Measurements from ENCODE around the gene DNM3. TPM values are rescaled to one million over a fixed set of nuclear protein-coding genes. Genes with fewer than 3 reads are reported as not detected.

DNM3 gene
- polyA plus RNA-seq, 1 donor (not counting 4 experiments of a cell fraction or from before 2014, with no cell fraction given) = 2.0 TPM

- no peaks in the 10 kb centered on the region for H3K9me1 ChIP-seq (ENCODE audit: control insufficient read depth, extremely low read depth, insufficient read depth, low read length)
- H4K20me1 ChIP-seq (ENCODE audit: control insufficient read depth, extremely low read depth, insufficient read depth, low read length) = no peaks in the 10 kb centered on the region
- no peaks in the 10 kb centered on the region for H3K79me2 ChIP-seq (ENCODE audit: control insufficient read depth, insufficient read depth, low read length)
- H3K4me2 ChIP-seq (ENCODE audit: control insufficient read depth, extremely low read depth, insufficient read depth, low read depth, low read length) = peak overlapping the region; percentile 87
- no peak for DNase-seq (ENCODE audit: low read depth, low spot score)
- TF ChIP-seq EZH2 (IDR thresholded peaks at IDR 0.05; ENCODE audit: low read length) (no peak), CTCF (optimal IDR thresholded peaks at IDR 0.05 in 1 of 3, IDR thresholded peaks at IDR 0.05 in 1 of 3, conservative IDR thresholded peaks at IDR 0.05 in 1 of 3; ENCODE audit: extremely low read depth in 1 of 3, insufficient read depth in 2 of 3, low read length in 3 of 3) (no peak)
- H2AFZ ChIP-seq (ENCODE audit: control insufficient read depth, low read length) = peak overlapping the region; percentile 46
- H3K27ac ChIP-seq (ENCODE audit: control insufficient read depth, insufficient read depth, low read length) = peak overlapping the region; percentile 60
- H3K27me3 ChIP-seq (ENCODE audit: control insufficient read depth, extremely low read depth, insufficient read depth, low read length) = no peaks in the 10 kb centered on the region
- peak; percentile 90 for FAIRE-seq
- peaks cover 24% of the 10 kb centered on the region for H3K4me1 ChIP-seq (ENCODE audit: control insufficient read depth, extremely low read depth, insufficient read depth, low read length)
- no peaks in the 10 kb centered on the region for H3K36me3 ChIP-seq (ENCODE audit: control insufficient read depth in 2 of 2, extremely low read depth in 1 of 2, insufficient read depth in 2 of 2, low read length in 2 of 2)
- dilution Hi-C loops (cut with MboI; ENCODE audit: extremely low pct_ligation_motif_present, low sequenced_read_pairs) = no loop called here
- peak overlapping the region in 2 of 3 experiments; percentile 37 to 57 for H3K4me3 ChIP-seq (ENCODE audit: control insufficient read depth in 2 of 3, extremely low read depth in 1 of 3, insufficient read depth in 2 of 3, low read depth in 1 of 3, low read length in 3 of 3)
- H3K9ac ChIP-seq (ENCODE audit: control insufficient read depth, extremely low read depth, insufficient read depth, low read length) = peak overlapping the region; percentile 46
- no peaks in the 10 kb centered on the region for H3K9me3 ChIP-seq (ENCODE audit: control insufficient read depth, low read depth, low read length)
Observed at GRCh38 chr1:172180501-172181285, 339.4 kb downstream of the DNM3 start.

GRCh38 chr1:172184506-172185191 is 343.4 kb downstream of the DNM3 start:
- Histone ChIP-seq H4K20me1 (ENCODE audit: control insufficient read depth, extremely low read depth, insufficient read depth, low read length) (no peaks in the 10 kb centered on the region), H3K9me3 (ENCODE audit: control insufficient read depth, low read depth, low read length) (no peaks in the 10 kb centered on the region), H3K4me3 (ENCODE audit: control insufficient read depth in 2 of 3, extremely low read depth in 1 of 3, insufficient read depth in 2 of 3, low read depth in 1 of 3, low read length in 3 of 3) (no peak overlapping the region), H3K4me1 (ENCODE audit: control insufficient read depth, extremely low read depth, insufficient read depth, low read length) (peaks cover 24% of the 10 kb centered on the region), H3K9ac (ENCODE audit: control insufficient read depth, extremely low read depth, insufficient read depth, low read length) (no peak overlapping the region), H3K4me2 (ENCODE audit: control insufficient read depth, extremely low read depth, insufficient read depth, low read depth, low read length) (no peak overlapping the region), H3K79me2 (ENCODE audit: control insufficient read depth, insufficient read depth, low read length) (no peaks in the 10 kb centered on the region), H3K36me3 (ENCODE audit: control insufficient read depth in 2 of 2, extremely low read depth in 1 of 2, insufficient read depth in 2 of 2, low read length in 2 of 2) (no peaks in the 10 kb centered on the region), H2AFZ (ENCODE audit: control insufficient read depth, low read length) (no peak overlapping the region), H3K27me3 (ENCODE audit: control insufficient read depth, extremely low read depth, insufficient read depth, low read length) (no peaks in the 10 kb centered on the region), H3K9me1 (ENCODE audit: control insufficient read depth, extremely low read depth, insufficient read depth, low read length) (no peaks in the 10 kb centered on the region), H3K27ac (ENCODE audit: control insufficient read depth, insufficient read depth, low read length) (no peak overlapping the region)
- DNase-seq (ENCODE audit: low read depth, low spot score) (no peak), FAIRE-seq (no peak)
- dilution Hi-C loops (cut with MboI; ENCODE audit: extremely low pct_ligation_motif_present, low sequenced_read_pairs) = no loop called here
- no peak for TF ChIP-seq CTCF (optimal IDR thresholded peaks at IDR 0.05 in 1 of 3, IDR thresholded peaks at IDR 0.05 in 1 of 3, conservative IDR thresholded peaks at IDR 0.05 in 1 of 3; ENCODE audit: extremely low read depth in 1 of 3, insufficient read depth in 2 of 3, low read length in 3 of 3)
- TF ChIP-seq EZH2 (IDR thresholded peaks at IDR 0.05; ENCODE audit: low read length) = no peak
